G401.6 (cell line): ENCODE measurements around the gene PNKP.
A peak's percentile ranks its signal among the peaks of the same experiment; 100 is the strongest.

Source experiments
- FAIRE-seq: peaks from 2 replicates; lab custom pipeline; 2012; peaks lifted over from hg19 to GRCh38; lab: Jason Lieb, UNC

Gene PNKP

DNA sequence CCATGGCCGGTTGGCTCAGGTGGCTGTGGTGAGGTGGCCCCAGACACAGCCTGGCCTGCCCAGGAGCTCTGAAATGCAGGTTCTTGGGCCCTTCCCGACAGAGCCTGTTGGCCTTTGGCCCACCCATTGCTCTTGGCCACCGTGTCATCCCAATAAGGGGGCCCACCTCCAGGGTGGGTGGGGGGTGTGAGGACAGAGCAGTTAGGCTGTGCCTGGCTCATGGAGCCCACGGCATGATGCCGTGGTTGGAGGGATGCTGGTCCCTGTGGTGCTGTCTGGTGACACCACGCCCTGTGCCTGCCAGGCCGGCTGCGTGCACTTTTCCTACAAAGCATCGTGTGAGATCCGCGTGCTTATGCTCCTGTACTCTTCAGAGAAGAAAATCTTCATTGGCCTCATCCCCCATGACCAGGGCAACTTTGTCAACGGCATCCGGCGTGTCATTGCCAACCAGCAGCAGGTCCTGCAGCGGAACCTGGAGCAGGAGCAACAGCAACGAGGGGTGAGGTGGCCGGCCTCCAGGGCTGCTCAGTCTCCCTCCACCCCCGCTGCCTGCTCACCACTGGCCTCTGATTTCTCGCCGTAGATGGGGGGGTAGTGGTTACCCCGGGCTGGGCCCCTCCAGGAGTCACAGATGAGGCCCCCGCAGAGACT is 7.6 kb downstream of the PNKP start:
- FAIRE-seq = no peak

DNA sequence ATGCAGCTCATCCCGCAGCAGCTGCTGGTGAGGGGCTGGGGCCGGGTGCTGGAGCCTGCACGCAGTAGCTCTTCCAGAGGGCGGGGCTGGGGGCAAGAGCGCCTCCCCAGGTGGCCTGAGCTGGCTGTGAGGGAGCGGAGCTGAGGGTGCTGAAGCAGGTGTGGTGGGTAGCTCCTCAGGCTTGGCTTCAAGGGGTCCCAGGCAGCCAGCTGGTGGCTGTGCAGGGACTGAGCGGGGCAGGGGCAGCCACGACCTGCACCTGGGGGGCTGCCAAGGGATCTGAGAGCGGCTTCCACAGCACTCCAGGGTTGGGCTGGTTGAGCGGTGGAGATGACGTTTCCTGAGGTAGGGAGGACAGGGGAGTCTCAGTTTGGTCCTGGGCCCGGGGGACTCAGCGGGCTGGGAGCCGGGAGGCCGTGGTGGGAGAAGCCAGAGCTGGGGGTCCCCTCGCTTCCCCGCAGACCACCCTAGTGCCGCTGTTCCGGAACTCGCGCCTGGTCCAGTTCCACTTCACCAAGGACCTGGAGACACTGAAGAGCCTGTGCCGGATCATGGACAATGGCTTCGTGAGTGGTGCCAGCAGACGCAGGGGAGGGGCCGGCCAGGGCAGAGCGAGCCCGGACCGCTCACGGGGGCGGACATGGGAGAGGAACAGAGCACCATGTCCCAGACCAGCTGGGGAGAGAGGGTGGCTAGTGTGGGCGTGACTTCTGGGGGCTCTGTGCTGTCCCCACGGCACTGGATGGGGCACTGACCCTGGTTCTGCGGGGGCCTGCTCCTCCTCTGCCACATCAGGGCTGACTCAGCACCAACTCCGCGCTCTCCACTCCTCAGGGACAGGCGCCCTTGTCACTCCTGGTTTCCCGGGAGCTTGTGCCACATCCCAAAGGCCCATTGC is 9.0 kb downstream of the PNKP start:
- no peak for FAIRE-seq

DNA sequence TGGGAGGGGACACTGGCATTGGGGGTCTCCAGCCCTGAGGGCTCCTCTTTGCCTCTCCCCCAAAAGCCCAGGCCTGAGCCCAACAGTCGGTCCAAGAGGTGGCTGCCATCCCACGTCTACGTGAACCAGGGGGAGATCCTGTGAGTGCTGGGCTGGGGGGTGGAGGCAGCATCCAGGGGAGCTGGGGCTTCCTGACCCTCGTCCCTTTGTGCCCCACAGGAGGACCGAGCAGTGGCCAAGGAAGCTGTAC is 9.6 kb downstream of the PNKP start:
- no peak for FAIRE-seq

DNA sequence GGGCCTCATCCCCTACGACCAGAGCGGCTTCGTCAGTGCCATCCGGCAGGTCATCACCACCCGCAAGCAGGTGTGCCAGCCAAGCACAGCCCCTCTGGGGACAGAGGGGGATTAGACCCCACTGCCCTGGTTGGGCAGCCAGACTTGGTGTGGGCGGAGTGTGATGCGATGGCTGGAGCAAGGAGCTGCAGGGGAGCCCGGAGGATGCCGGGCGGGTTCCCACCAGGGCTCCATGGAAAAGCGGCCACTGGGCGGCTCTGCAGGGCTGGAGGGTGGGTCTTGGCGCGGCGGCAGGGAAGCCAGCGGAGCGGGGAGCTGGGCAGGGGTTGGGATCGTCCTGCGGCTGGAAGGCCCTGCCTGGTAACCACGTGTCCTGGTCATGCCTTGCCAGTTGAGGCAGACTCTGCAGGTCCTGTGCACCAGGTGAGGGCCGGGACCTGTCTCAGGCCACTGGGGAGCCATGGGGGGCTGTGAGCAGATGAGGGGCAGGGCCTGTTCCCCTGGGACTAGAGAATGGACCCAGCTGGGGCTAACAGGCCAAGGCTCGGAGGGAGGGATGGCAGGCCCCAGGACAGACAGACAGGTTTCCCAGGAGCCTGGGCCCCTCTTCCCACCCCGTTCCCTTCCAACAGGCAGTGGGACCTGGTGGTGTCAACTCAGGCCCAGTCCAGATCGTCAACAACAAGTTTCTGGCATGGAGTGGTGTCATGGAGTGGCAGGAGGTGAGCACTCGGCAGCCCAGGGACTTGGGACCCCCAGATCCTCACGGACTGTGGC is 10.1 kb downstream of the PNKP start:
- peak; percentile 86 for FAIRE-seq

DNA sequence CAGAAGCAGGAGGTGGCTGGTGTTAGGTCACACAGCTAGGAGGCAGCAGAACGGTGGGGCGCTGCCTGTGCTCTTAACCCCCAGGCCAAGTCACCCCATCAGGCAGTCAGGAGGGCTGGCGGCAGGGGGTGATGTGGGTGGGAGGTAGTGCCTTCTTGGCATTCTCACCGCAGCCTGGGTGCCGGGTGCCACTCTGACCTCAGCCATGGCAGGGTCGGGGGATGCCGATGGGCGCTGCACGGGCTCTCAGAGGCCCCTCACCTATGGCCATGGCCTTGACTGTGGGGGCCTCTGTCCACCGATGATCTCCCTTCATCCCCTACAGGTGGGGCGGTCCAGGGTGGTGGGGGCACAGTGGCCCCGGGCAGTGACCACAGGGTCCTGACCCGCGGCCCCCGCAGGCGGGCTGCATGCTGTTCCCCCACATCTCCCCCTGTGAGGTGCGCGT is 10.8 kb downstream of the PNKP start:
- no peak for FAIRE-seq

DNA sequence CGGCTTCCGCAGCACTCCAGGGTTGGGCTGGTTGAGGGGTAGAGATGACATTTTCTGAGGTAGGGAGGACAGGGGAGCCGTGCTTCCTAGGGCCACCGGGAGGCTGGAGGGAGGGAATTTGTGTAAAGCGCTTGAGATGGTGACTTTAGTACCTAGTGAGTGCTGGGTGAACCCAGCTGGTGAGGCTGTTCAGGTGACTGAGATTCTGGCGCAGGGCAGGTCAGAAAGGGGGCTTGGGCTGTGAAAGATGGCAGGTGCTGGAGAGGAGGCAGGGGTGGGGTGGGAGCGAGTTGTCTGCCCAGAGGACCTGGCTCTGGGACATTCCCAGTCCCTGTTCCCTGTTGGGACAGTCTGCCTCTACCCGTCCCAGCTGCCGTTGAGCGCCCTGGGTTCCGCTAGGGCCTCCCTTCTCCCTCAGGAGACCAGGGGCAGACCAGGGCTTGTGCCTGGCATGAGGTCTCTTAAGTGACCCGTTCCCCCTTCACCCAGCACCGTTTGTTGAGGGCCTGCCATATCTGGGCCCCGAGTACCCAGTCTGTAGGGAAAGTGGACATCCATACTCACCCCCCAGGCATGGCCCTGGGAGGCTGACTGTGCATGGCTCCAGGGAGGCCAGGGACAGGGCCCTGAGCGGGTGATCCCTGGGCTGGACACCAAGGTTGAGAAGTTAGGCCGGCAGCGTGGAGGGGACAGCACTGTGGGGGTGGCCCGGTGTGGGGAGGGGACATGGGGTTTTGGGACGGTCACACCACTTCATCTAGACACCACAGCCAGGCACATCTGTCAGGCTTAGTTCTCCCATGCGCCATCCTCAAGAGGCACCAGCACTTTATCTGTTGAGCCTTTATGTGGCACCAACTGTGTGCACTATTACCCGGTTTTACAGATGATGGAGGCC is 11.5 kb downstream of the PNKP start:
- FAIRE-seq = no peak

DNA sequence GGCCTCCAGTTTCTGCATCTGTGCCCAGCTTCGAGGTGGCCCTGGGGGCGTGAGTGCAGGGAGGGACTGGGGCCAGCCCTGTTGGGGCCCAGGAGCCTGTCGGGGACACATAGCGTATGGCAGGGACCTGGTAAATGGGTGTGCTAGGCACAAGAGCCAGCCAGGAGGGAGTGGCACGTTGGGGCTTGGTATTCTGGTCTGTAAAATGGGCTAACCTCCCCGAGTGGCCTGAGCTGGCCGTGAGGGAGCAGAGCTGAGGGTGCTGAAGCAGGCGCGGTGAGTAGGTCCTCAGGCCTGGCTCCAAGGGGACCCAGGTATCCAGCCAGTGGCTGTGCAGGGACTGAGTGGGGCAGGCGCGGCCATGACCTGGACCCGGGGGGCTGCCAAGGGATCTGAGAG is 12.1 kb downstream of the PNKP start:
- FAIRE-seq = no peak

DNA sequence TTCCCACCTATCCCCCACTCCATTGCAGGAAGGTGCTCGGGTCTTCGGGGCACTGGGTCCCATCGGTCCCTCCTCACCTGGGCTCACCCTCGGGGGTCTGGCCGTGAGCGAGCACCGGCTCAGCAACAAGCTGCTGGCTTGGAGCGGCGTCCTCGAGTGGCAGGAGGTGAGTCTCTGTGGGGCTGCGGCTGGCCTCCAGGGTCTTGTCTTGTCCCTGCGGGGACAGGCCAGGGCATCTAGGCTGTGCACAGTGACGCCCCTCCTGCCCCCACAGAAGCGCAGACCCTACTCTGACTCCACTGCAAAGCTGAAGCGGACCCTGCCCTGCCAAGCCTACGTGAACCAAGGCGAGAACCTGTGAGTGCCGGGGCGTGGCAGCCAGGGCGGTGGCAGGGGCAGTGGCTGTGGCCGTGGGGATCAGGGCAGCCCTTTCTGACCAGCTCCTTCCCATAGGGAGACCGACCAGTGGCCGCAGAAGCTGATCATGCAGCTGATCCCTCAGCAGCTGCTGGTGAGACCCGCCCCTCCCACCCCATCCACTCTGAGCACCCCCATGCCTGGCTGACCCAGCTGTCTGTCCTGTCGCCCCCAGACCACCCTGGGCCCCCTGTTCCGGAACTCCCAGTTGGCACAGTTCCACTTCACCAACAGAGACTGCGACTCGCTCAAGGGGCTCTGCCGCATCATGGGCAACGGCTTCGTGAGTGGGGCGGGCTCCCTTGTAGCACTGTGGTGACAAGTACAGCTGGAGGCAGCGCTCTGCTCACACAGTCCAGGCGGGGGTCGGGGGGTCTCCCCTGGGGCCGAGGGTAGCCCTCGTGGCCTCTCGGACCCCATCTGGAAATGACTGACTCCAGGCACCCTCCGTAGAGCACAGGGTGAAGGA is 12.8 kb downstream of the PNKP start:
- FAIRE-seq = no peak

DNA sequence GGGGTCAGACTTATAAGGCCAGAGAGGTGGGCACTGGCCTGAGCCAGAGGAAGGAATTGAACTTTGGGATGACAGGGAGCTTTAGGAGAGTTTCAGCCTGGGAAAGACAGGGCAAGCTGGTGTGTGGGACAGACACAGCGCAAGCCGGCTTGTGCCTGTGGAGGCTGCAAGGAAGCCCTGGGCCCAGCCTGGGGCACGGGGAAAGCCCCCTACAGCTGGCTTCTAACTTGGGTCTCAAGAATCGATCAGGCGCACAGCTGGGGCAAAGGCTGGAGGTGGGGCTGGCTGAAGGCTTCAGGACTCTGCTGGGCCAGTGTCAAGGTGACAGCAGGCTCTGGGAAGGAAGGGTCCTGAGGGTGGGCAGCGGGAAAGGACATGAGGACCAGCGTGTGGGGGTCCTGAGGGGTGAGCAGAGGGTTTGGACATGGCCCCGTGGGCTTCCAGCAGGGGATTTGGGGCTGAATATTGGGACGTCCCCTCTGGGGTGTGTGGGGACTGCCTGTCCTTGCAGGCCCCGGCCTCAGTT is 13.5 kb downstream of the PNKP start:
- FAIRE-seq = no peak

DNA sequence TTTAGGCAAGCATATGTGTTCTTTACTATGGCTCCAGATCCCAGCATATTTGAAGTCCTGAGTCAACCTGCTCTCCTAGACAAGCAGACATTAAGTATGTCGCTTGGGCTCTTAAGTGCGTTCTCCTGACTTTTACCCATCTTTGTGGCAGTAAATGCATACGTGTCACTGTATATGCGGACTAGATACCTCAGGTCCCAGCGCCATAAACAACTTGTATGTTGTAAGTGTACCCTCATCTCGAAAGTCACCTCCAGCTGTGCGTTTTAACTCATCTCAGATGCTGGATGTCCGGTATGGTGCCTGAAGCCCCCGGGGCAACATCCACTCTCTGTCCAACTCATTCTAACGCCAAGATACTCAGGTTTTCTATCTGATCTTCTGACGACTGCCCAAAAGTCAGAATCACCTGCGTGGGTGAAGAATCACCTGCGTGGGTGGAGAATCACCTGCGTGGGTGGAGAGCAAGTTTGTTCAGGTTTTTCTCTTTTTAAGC is 14.7 kb downstream of the PNKP start:
- FAIRE-seq = no peak

DNA sequence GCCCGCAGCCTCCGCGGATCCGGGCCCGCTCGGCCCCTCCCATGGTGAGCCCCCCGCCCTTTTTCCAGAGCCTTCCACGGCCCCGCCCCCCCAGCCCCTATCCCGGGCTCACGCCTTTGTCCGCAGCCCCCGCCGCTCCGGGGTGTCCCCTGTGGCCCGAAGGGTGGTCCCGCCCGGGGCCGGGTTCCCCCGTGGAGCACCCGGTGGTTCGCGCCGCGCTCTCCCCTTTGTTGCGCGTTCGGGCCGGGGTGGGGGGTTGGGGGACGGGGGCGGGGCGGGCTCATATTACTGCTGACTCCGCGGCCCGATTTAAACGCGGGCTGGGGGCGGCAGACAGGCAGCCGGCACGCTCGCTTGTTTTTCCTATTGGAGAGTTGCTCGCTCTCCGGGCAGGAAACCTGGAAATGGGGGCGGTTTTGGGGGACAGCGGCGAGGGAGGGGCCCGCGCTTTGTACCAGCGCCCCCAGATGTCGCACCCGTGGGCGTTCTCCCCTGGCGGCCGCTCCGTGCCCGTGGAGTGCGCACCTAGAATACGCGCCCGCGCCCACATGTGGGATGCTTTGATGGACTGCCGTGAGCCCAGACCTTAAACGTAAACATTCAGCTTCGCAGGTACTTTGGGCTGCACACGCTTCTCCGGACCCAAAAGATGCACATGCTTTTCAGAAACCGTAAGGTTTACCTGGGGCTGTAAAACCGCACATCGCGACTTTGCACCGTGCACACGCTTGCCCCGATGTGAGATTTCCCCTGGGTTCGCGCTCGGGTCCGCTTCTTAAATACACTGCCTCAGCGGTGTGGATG is 15.7 kb downstream of the PNKP start:
- FAIRE-seq = no peak

DNA sequence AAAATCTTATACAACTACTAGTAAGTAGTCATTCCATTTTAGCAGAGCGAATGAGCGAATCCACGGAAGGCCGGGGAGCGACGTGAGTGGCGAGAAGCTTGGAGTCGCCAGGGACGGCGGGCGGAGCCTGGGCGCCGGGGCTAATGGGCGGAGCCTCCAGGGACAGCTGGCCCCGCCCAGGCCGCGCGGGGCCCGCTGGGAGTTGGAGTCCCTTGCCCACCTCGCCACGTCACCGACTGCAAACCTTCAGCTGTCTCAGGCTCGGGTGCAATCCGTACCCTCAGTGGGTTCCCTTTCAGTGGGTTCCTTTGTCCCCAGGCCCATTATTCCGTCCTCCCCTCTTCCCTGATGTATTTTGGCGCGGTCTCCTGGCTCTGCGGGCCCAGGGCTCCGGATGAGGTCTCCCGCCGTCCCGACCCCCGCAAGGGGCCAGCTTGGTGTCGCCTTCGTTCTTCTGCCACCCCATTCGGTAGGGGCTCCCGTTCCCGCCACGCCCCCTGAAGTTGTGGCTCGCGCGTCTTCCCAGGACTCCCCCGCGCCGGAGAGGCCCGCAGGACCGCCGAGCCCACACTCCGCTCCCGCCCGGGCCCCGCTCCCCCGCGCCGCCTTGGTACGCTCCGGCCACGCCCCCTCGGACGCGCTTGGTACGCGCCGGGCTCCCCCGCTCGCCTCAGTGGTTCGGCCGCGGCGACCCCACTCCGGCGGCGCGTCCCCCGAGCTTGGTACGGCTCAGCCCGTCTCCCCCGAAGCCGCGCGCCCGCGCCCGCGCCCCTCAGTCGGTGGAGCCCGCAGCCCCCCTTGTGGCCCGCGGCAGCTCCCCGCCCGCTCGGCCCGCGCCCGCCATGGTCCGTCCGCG is 16.7 kb downstream of the PNKP start, which contains the start of gene PTOV1:
PTOV1 (plus strand) TSS at position 673 of the 856 bp plus-strand sequence.
- FAIRE-seq = peak; percentile 25

DNA sequence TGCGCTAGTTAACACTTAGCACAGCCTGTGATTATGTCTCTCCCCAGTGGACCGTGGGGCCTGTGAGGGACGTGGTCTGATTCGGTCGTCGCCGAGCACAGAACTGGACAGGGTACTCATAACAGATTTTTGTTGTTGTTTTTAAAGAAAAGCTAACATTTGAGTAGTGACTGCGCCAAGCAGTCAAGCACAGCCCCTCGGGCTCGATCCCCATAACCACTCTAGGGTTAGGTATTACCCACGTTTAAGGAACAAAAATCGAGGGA is 17.2 kb downstream of the PNKP start:
- FAIRE-seq = no peak

DNA sequence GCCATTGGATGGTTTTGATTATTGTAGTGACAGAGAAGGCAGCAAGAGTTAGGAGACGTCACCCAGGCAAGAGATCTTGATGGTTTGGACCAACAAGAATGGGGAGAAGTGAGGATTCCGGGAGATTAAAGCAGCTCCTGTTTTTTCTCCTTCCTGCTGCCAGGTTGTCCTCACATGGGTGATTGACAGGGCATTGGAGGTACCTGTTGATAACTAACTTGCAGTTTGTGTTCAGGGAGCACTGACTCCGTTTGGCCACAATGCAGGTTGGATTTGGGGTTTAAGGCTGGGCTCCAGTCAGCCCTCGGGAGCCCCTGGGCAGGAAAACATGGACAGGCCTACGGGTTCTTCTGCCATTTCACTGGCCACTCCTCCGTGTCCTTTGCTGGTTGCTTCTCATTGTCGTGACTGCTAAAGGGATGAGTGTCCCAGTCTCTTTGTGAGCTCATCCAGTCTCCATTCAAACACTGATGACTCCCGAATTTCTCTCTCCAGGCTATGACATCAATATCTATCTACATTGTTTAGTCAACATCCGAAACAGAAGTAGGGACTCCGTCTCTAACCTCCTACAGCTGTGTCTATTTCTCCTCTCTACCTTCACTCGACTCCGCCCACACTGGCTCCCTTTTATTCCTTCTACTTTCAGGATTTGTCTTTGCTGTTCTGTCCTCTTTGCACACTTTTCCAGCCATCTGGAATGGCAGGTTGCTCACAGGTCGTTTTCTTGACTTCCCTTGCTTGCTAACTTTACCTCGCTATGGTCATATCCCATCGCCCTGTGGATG is 17.7 kb downstream of the PNKP start:
- no peak for FAIRE-seq

DNA sequence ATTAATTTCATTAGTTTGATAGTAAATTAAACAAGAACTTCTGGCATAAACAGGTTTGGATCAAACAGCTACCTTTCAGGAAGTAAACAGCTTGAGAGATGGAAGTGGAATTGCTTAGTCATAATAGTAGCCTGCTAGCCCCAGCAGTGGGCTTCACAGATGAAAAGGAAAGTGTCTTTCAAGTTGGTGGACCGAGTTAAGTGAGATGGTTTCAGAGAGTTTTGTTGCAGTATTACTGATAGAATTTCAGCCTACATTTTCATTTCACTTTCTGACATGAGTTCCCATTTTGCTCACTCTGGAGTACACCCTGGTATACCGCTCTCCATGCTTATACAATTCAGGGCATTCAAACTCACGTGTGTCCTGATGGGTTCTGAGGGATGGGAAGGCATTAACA is 18.4 kb downstream of the PNKP start:
- no peak for FAIRE-seq

DNA sequence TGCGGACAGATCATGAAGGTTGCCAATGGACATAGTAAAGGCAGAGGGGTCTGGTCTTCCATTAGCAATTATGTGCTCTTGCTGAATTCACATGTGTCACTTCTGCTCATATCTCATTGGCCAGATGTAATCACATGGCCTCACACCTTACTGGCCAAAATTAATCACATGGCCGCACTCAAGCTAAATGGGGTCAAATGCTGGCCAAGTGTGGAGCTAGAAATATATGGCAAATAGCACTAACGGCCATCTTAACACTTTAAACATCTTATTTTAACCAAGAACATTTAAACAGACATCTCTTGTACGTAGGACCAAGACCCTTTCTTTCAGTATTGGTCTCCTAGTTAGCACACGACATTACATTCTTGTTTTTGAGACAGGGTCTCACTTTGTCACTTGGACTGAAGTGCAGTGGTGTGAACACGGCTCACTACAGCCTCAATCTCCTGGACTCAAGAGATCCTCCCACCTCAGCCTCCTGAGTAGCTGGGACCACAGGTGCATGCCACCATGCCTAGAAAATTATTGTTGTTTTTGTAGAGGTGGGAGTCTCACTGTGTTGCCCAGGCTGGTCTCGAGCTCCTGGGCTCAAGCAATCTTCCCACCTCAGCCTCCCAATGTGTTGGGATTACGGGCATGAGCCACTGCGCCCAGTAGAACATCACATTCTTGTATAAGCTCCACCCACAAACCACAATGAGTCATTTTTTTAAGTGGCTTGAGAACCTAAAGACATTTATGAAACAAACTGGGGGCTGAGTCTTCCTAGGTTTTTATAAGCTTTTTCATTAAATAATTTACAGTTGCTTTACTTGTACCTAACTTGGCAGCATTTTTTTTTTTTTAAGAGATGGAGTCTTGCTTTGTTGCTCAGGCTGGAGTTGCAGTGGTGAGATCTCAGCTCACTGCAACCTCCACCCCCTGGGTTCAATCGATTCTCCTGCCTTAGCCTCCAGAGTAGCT is 19.4 kb downstream of the PNKP start:
- no peak for FAIRE-seq

DNA sequence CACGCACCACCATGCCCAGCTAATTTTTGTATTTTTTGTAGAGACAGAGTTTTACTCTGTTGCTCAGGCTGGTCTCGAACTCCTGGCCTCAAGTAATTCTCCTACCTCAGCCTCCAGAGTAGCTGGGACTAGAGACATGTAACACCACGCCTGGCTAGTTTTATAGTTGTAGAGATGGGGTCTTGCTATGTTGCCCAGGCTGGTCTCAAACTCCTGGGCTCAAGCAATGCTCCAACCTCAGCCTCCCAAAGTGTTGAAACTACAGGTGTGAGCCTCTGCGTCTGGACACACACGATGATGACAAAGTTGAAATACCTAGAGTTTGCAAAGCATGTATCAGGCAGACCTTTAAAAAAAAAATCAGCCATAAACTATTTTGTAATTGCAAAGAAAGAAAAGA is 21.0 kb downstream of the PNKP start:
- FAIRE-seq = no peak
